Natural killer cell (primary cell): ENCODE results near the gene TAF4. TPM values are rescaled to one million over a fixed set of nuclear protein-coding genes. Genes with fewer than 3 reads are reported as not detected.

Source experiments
- ATAC-seq, 3 donors: fragments of 150-1000 bp in 2 of 3; fragments of 200-7000 bp in 1 of 3; cut with Tn5 transposase; 1 replicate in 1 of 3; 2 replicates in 2 of 3; pipeline ENCODE4 v1.10.0; 2021; ENCODE audit warnings: mild to moderate bottlenecking in 2 of 3, moderate library complexity in 2 of 3
- DNase-seq, 2 donors: peaks; one replicate each; pipeline versions ENCODE4 v3.0.0 to v3.0.0-alpha.2; 2013 to 2021; ENCODE audit warnings: mixed read lengths in 1 of 2
- H3K27ac ChIP-seq: one replicate; pipeline ENCODE4 v1.5.1; 2013; ENCODE audit warnings: mild to moderate bottlenecking, low read length
- H3K27me3 ChIP-seq: one replicate; pipeline ENCODE4 v1.6.1; 2013; ENCODE audit warnings: low read length; ENCODE audit not compliant: control insufficient read depth, insufficient read depth
- H3K36me3 ChIP-seq: one replicate; pipeline ENCODE4 v1.6.1; 2013; ENCODE audit warnings: low read length; ENCODE audit not compliant: control insufficient read depth, insufficient read depth
- H3K4me1 ChIP-seq: one replicate; pipeline ENCODE4 v1.6.1; 2013; ENCODE audit warnings: low read length; ENCODE audit not compliant: control insufficient read depth, insufficient read depth
- H3K4me3 ChIP-seq: one replicate; pipeline ENCODE4 v1.5.1; 2013; ENCODE audit warnings: low read length
- H3K9me3 ChIP-seq: one replicate; pipeline ENCODE4 v1.6.1; 2013; ENCODE audit warnings: low read length; ENCODE audit not compliant: control insufficient read depth, insufficient read depth
- H3K27ac Mint-ChIP-seq, 2 donors: one replicate each; pipeline ENCODE4 v1.8.0; 2022; ENCODE audit warnings: mild to moderate bottlenecking in 2 of 2, mixed read lengths in 2 of 2, moderate library complexity in 1 of 2
- H3K27me3 Mint-ChIP-seq, 2 donors: one replicate each; pipeline ENCODE4 v1.8.0; 2022; ENCODE audit warnings: low read depth in 2 of 2, mixed read lengths in 2 of 2
- H3K36me3 Mint-ChIP-seq: one replicate; pipeline ENCODE4 v1.8.0; 2022; ENCODE audit warnings: mixed read lengths
- H3K4me1 Mint-ChIP-seq, 2 donors: one replicate each; pipeline ENCODE4 v1.8.0; 2022; ENCODE audit warnings: mixed read lengths in 2 of 2
- H3K4me3 Mint-ChIP-seq: one replicate; pipeline ENCODE4 v1.8.0; 2022; ENCODE audit warnings: mild to moderate bottlenecking, moderate library complexity, mixed read lengths
- H3K9me3 Mint-ChIP-seq, 2 donors: one replicate each; pipeline ENCODE4 v1.8.0; 2022; ENCODE audit warnings: mixed read lengths in 2 of 2
- whole genome bisulfite sequencing: methylation state at CpG from one replicate; pipeline ENCODE4 v1.1.7; 2013; ENCODE audit warnings: missing lambda C conversion rate; ENCODE audit not compliant: insufficient coverage; 5-methylcytosine and 5-hydroxymethylcytosine counted together
- intact Hi-C: fragments of 100-400 bp; cut with micrococcal nuclease; formaldehyde crosslinking; loops from one replicate; pipeline ENCODE4 v1.14.2; 2022
- total RNA-seq, 4 donors: library from RNA; stranded (reverse); fragments of 120-200 nt in 1 of 4; gene quantifications; one replicate each; pipeline versions ENCODE4 v1.2.3 to v1.2.4, GENCODE V29; 2013 to 2022
- TF ChIP-seq, protein P1 (sequence below): fragments of 200-600 bp; IDR thresholded peaks from one replicate; pipeline ENCODE4 v1.8.0; 2022; ENCODE audit warnings: antibody characterized with exemption

Gene TAF4
- total RNA-seq, 3 donors from 2014 or later (not counting 1 experiment from before 2014, with no cell fraction given), result 30.0 to 35.1 (median 30.3) TPM

DNA sequence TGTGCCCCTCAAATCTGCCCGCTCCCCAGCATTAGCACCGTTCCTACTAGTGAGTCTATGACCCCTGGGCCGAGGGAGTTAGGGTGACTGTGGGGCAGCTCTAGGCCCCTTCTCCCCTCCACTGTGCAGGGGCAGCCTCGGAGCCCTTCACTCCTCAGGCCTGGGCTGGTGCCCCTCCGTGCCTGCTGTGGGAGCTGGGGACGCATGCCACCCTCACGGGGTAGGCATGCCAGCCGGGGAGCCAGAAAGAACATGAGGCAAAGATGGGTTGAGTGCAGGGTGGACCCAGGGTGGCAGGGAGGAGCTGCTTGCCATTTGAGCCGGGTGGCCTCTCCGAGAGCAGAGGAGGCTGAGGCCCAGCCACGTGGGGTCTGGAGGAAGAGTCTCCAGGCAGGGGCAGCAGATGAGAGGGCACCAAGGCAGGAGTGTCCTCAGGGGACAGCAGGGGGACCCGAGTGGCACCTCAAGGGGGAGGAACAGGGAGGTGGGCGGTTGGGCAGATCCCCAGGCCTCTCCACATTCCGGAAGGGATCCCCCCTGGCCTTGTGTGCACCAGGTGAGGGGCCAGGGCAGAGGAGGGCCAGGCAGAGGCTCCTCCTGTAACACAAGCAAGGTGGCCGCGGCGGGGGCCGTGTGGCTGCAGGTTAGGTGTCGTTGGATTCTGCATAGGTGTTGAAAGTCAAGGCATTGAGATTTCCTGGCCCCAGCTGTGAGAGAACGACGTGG, 38.0 kb upstream of the TAF4 start:
- H3K4me1 ChIP-seq, result no peaks in the 10 kb centered on the region
- Mint-ChIP-seq H3K4me1 (no peaks in the 10 kb centered on the region), H3K27ac (no peak overlapping the region), H3K4me3 (no peak overlapping the region), H3K36me3 (peaks cover 20% of the 10 kb centered on the region), H3K9me3 (peaks cover 12 to 23% of the 10 kb centered on the region in 2 donors), H3K27me3 (peaks cover 6 to 11% of the 10 kb centered on the region in 2 donors)
- intact Hi-C loops, result no loop called here
- 85% methylated on average over 21 of the region's 21 CpGs for WGBS
- peaks cover 58% of the 10 kb centered on the region for H3K9me3 ChIP-seq
- H3K4me3 ChIP-seq, result no peak overlapping the region
- no peaks in the 10 kb centered on the region for H3K36me3 ChIP-seq
- DNase-seq, result no peak
- peaks cover 4% of the 10 kb centered on the region for H3K27me3 ChIP-seq
- H3K27ac ChIP-seq, result no peak overlapping the region
- TF ChIP-seq, protein P1, sequence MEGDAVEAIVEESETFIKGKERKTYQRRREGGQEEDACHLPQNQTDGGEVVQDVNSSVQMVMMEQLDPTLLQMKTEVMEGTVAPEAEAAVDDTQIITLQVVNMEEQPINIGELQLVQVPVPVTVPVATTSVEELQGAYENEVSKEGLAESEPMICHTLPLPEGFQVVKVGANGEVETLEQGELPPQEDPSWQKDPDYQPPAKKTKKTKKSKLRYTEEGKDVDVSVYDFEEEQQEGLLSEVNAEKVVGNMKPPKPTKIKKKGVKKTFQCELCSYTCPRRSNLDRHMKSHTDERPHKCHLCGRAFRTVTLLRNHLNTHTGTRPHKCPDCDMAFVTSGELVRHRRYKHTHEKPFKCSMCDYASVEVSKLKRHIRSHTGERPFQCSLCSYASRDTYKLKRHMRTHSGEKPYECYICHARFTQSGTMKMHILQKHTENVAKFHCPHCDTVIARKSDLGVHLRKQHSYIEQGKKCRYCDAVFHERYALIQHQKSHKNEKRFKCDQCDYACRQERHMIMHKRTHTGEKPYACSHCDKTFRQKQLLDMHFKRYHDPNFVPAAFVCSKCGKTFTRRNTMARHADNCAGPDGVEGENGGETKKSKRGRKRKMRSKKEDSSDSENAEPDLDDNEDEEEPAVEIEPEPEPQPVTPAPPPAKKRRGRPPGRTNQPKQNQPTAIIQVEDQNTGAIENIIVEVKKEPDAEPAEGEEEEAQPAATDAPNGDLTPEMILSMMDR, result no peak
- ATAC-seq, result no peak

DNA sequence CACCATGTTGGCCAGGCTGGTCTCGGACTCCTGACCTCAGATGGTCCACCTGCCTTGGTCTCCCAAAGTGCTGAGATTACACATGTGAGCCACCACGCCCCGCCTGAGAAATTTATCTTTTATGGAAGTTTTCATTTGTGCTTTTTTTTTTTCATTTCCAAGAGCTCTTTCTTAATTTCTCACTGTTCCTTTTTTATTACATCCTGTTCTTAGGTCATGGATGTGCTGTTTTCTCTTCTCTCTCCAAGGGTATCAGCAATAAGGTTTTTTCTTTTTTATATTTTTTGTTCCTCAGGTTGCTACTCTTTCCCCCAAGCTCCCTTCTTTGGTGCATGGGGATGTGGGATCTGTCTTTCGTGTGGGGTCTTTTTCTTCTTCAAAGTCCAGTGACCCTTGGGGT, 35.4 kb upstream of the TAF4 start:
- H3K4me1 ChIP-seq, result no peaks in the 10 kb centered on the region
- H3K4me3 ChIP-seq, result no peak overlapping the region
- no peak overlapping the region for H3K27ac ChIP-seq
- Mint-ChIP-seq H3K36me3 (no peaks in the 10 kb centered on the region), H3K9me3 (peaks cover 7 to 9% of the 10 kb centered on the region in 2 donors), H3K4me1 (no peaks in the 10 kb centered on the region), H3K27me3 (peaks cover 6 to 8% of the 10 kb centered on the region in 2 donors), H3K27ac (no peak overlapping the region), H3K4me3 (no peak overlapping the region)
- H3K36me3 ChIP-seq, result no peaks in the 10 kb centered on the region
- DNase-seq, result no peak
- no peak for ATAC-seq
- H3K9me3 ChIP-seq, result peaks cover 32% of the 10 kb centered on the region
- peaks cover 4% of the 10 kb centered on the region for H3K27me3 ChIP-seq
- intact Hi-C loops, result no loop called here
- 91% methylated on average over 4 of the region's 4 CpGs for WGBS
- TF ChIP-seq, protein P1, result no peak

DNA sequence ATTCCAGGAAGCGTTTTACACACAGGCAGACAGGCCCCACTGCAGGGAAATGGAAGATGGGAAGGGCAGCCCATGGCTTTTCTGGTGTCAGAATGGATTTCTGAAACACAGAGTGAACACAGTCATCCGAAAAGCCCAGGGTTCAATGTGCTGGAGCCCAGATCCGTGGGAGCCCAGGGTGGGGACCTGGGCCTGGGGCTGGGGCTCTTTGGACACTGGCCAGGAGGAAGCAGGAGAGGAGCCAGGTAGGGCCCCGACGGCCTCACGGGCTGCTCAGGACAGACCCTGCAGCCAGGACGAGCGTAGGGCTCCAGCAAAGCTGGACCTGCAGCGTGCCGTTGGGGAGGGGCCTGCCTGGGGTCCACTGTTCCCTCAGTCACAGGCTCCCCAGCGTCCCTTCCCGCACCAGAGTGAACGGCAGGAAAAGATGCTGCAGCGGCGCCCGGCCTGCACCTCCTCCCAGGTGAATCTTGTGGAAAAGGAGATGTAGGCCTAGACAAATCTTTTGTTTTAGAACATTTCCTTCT, 32.3 kb upstream of the TAF4 start:
- DNase-seq, result no peak
- TF ChIP-seq, protein P1, result no peak
- no peak overlapping the region for H3K4me3 Mint-ChIP-seq
- H3K4me1 Mint-ChIP-seq, result no peaks in the 10 kb centered on the region
- 87% methylated on average over 15 of the region's 16 CpGs for WGBS
- no peaks in the 10 kb centered on the region for H3K36me3 Mint-ChIP-seq
- H3K9me3 Mint-ChIP-seq, result peaks cover 0 to 3% of the 10 kb centered on the region in 2 donors
- H3K9me3 ChIP-seq, result peaks cover 17% of the 10 kb centered on the region
- intact Hi-C loops, result no loop called here
- no peak overlapping the region for H3K27ac ChIP-seq
- no peaks in the 10 kb centered on the region for H3K36me3 ChIP-seq
- H3K4me3 ChIP-seq, result no peak overlapping the region
- H3K27me3 ChIP-seq, result no peaks in the 10 kb centered on the region
- no peaks in the 10 kb centered on the region for H3K4me1 ChIP-seq
- no peak for ATAC-seq
- H3K27ac Mint-ChIP-seq, result no peak overlapping the region
- peaks cover 0 to 3% of the 10 kb centered on the region in 2 donors for H3K27me3 Mint-ChIP-seq
